ENCODE measurements around the gene IQCF6.
"Not testable (repeated sequence)": the region's sequence is repeated elsewhere in the genome, so short reads cannot be mapped to it uniquely, and the experiment has no call there.

IQCF6 gene

GRCh38 chr3:51778554-51778953 is 483 bp downstream of the IQCF6 start:
- H3K27ac ChIP-seq (ENCODE audit: low read depth, low read length): no peak overlapping the region
- H3K9ac ChIP-seq (ENCODE audit: low read depth in 1 of 2, low read length in 2 of 2): no peak overlapping the region
- no peaks in the 10 kb centered on the region for H3K9me3 ChIP-seq (ENCODE audit: control insufficient read depth in 1 of 2, low read length in 2 of 2)
- no peaks in the 10 kb centered on the region for H3K4me1 ChIP-seq (ENCODE audit: control insufficient read depth in 1 of 2, insufficient read depth in 2 of 2, low read length in 2 of 2)
- no peaks in the 10 kb centered on the region for H3K36me3 ChIP-seq (ENCODE audit: control insufficient read depth in 1 of 2, insufficient read depth in 2 of 2, low read length in 2 of 2)
- H3K27me3 ChIP-seq (ENCODE audit: control insufficient read depth in 1 of 2, insufficient read depth in 2 of 2, low read length in 2 of 2): peaks cover 2 to 5% of the 10 kb centered on the region in 2 donors
- H3K4me3 ChIP-seq (ENCODE audit: low read depth in 1 of 2, low read length in 2 of 2): no peak overlapping the region

- H3K36me3 ChIP-seq (ENCODE audit: control insufficient read depth in 1 of 2, insufficient read depth in 2 of 2, low read length in 2 of 2): no peaks in the 10 kb centered on the region
- no peaks in the 10 kb centered on the region for H3K9me3 ChIP-seq (ENCODE audit: control insufficient read depth in 1 of 2, low read length in 2 of 2)
- no peak overlapping the region for H3K9ac ChIP-seq (ENCODE audit: low read depth in 1 of 2, low read length in 2 of 2)
- H3K27me3 ChIP-seq (ENCODE audit: control insufficient read depth in 1 of 2, insufficient read depth in 2 of 2, low read length in 2 of 2): peaks cover 7 to 9% of the 10 kb centered on the region in 2 donors
- H3K4me1 ChIP-seq (ENCODE audit: control insufficient read depth in 1 of 2, insufficient read depth in 2 of 2, low read length in 2 of 2): no peaks in the 10 kb centered on the region
- H3K27ac ChIP-seq (ENCODE audit: low read depth, low read length): no peak overlapping the region
- H3K4me3 ChIP-seq (ENCODE audit: low read depth in 1 of 2, low read length in 2 of 2): no peak overlapping the region
Observed at GRCh38 chr3:51777985-51778384, 1.1 kb downstream of the IQCF6 start.

GRCh38 chr3:51773529-51774056 is 5.4 kb downstream of the IQCF6 start:
- no peak overlapping the region for H3K27ac ChIP-seq (ENCODE audit: low read depth, low read length)
- peaks cover 7 to 14% of the 10 kb centered on the region in 2 donors for H3K27me3 ChIP-seq (ENCODE audit: control insufficient read depth in 1 of 2, insufficient read depth in 2 of 2, low read length in 2 of 2)
- H3K9me3 ChIP-seq (ENCODE audit: control insufficient read depth in 1 of 2, low read length in 2 of 2): no peaks in the 10 kb centered on the region
- no peak overlapping the region for H3K9ac ChIP-seq (ENCODE audit: low read depth in 1 of 2, low read length in 2 of 2)
- H3K4me1 ChIP-seq (ENCODE audit: control insufficient read depth in 1 of 2, insufficient read depth in 2 of 2, low read length in 2 of 2): no peaks in the 10 kb centered on the region
- H3K4me3 ChIP-seq (ENCODE audit: low read depth in 1 of 2, low read length in 2 of 2): no peak overlapping the region
- no peaks in the 10 kb centered on the region for H3K36me3 ChIP-seq (ENCODE audit: control insufficient read depth in 1 of 2, insufficient read depth in 2 of 2, low read length in 2 of 2)

- H3K9me3 ChIP-seq (ENCODE audit: control insufficient read depth in 1 of 2, low read length in 2 of 2): peaks cover 4 to 11% of the 10 kb centered on the region in 2 donors
- H3K36me3 ChIP-seq (ENCODE audit: control insufficient read depth in 1 of 2, insufficient read depth in 2 of 2, low read length in 2 of 2): no peaks in the 10 kb centered on the region
- H3K4me3 ChIP-seq (ENCODE audit: low read depth in 1 of 2, low read length in 2 of 2): no peak overlapping the region
- H3K27me3 ChIP-seq (ENCODE audit: control insufficient read depth in 1 of 2, insufficient read depth in 2 of 2, low read length in 2 of 2): no peaks in the 10 kb centered on the region
- H3K27ac ChIP-seq (ENCODE audit: low read depth, low read length): no peak overlapping the region
- H3K4me1 ChIP-seq (ENCODE audit: control insufficient read depth in 1 of 2, insufficient read depth in 2 of 2, low read length in 2 of 2): no peaks in the 10 kb centered on the region
- H3K9ac ChIP-seq (ENCODE audit: low read depth in 1 of 2, low read length in 2 of 2): no peak overlapping the region
Observed at GRCh38 chr3:51759203-51759602, 19.8 kb downstream of the IQCF6 start.

- H3K9me3 ChIP-seq (ENCODE audit: control insufficient read depth in 1 of 2, low read length in 2 of 2); H3K4me3 ChIP-seq (ENCODE audit: low read depth in 1 of 2, low read length in 2 of 2); H3K4me1 ChIP-seq (ENCODE audit: control insufficient read depth in 1 of 2, insufficient read depth in 2 of 2, low read length in 2 of 2); H3K9ac ChIP-seq (ENCODE audit: low read depth in 1 of 2, low read length in 2 of 2); H3K27me3 ChIP-seq (ENCODE audit: control insufficient read depth in 1 of 2, insufficient read depth in 2 of 2, low read length in 2 of 2); H3K36me3 ChIP-seq (ENCODE audit: control insufficient read depth in 1 of 2, insufficient read depth in 2 of 2, low read length in 2 of 2); H3K27ac ChIP-seq (ENCODE audit: low read depth, low read length): not testable (repeated sequence)
Observed at GRCh38 chr3:51753763-51754750, 25.0 kb downstream of the IQCF6 start.

- Histone ChIP-seq H3K27me3 (ENCODE audit: control insufficient read depth in 1 of 2, insufficient read depth in 2 of 2, low read length in 2 of 2) (no peaks in the 10 kb centered on the region), H3K4me1 (ENCODE audit: control insufficient read depth in 1 of 2, insufficient read depth in 2 of 2, low read length in 2 of 2) (no peaks in the 10 kb centered on the region), H3K36me3 (ENCODE audit: control insufficient read depth in 1 of 2, insufficient read depth in 2 of 2, low read length in 2 of 2) (no peaks in the 10 kb centered on the region), H3K4me3 (ENCODE audit: low read depth in 1 of 2, low read length in 2 of 2) (no peak overlapping the region), H3K9me3 (ENCODE audit: control insufficient read depth in 1 of 2, low read length in 2 of 2) (peaks cover 0 to 5% of the 10 kb centered on the region in 2 donors), H3K9ac (ENCODE audit: low read depth in 1 of 2, low read length in 2 of 2) (no peak overlapping the region), H3K27ac (ENCODE audit: low read depth, low read length) (no peak overlapping the region)
Observed at GRCh38 chr3:51751287-51751686, 27.8 kb downstream of the IQCF6 start.

GRCh38 chr3:51750878-51751277 is 28.2 kb downstream of the IQCF6 start:
- Histone ChIP-seq H3K9me3 (ENCODE audit: control insufficient read depth in 1 of 2, low read length in 2 of 2) (peaks cover 0 to 5% of the 10 kb centered on the region in 2 donors), H3K4me1 (ENCODE audit: control insufficient read depth in 1 of 2, insufficient read depth in 2 of 2, low read length in 2 of 2) (no peaks in the 10 kb centered on the region), H3K27me3 (ENCODE audit: control insufficient read depth in 1 of 2, insufficient read depth in 2 of 2, low read length in 2 of 2) (no peaks in the 10 kb centered on the region), H3K36me3 (ENCODE audit: control insufficient read depth in 1 of 2, insufficient read depth in 2 of 2, low read length in 2 of 2) (no peaks in the 10 kb centered on the region), H3K27ac (ENCODE audit: low read depth, low read length) (no peak overlapping the region), H3K4me3 (ENCODE audit: low read depth in 1 of 2, low read length in 2 of 2) (no peak overlapping the region), H3K9ac (ENCODE audit: low read depth in 1 of 2, low read length in 2 of 2) (no peak overlapping the region)

- no peak overlapping the region for H3K4me3 ChIP-seq (ENCODE audit: low read depth in 1 of 2, low read length in 2 of 2)
- no peak overlapping the region for H3K27ac ChIP-seq (ENCODE audit: low read depth, low read length)
- no peaks in the 10 kb centered on the region for H3K36me3 ChIP-seq (ENCODE audit: control insufficient read depth in 1 of 2, insufficient read depth in 2 of 2, low read length in 2 of 2)
- no peaks in the 10 kb centered on the region for H3K9me3 ChIP-seq (ENCODE audit: control insufficient read depth in 1 of 2, low read length in 2 of 2)
- H3K27me3 ChIP-seq (ENCODE audit: control insufficient read depth in 1 of 2, insufficient read depth in 2 of 2, low read length in 2 of 2): no peaks in the 10 kb centered on the region
- no peaks in the 10 kb centered on the region for H3K4me1 ChIP-seq (ENCODE audit: control insufficient read depth in 1 of 2, insufficient read depth in 2 of 2, low read length in 2 of 2)
- H3K9ac ChIP-seq (ENCODE audit: low read depth in 1 of 2, low read length in 2 of 2): no peak overlapping the region
Observed at GRCh38 chr3:51748327-51748726, 30.7 kb downstream of the IQCF6 start.

- Histone ChIP-seq H3K4me3 (ENCODE audit: low read depth in 1 of 2, low read length in 2 of 2) (no peak overlapping the region), H3K9ac (ENCODE audit: low read depth in 1 of 2, low read length in 2 of 2) (no peak overlapping the region), H3K27ac (ENCODE audit: low read depth, low read length) (no peak overlapping the region), H3K9me3 (ENCODE audit: control insufficient read depth in 1 of 2, low read length in 2 of 2) (no peaks in the 10 kb centered on the region), H3K4me1 (ENCODE audit: control insufficient read depth in 1 of 2, insufficient read depth in 2 of 2, low read length in 2 of 2) (no peaks in the 10 kb centered on the region), H3K36me3 (ENCODE audit: control insufficient read depth in 1 of 2, insufficient read depth in 2 of 2, low read length in 2 of 2) (no peaks in the 10 kb centered on the region), H3K27me3 (ENCODE audit: control insufficient read depth in 1 of 2, insufficient read depth in 2 of 2, low read length in 2 of 2) (no peaks in the 10 kb centered on the region)
Observed at GRCh38 chr3:51747840-51748239, 31.2 kb downstream of the IQCF6 start.

GRCh38 chr3:51742978-51743377 is 36.1 kb downstream of the IQCF6 start:
- H3K9ac ChIP-seq (ENCODE audit: low read depth in 1 of 2, low read length in 2 of 2); H3K4me3 ChIP-seq (ENCODE audit: low read depth in 1 of 2, low read length in 2 of 2); H3K9me3 ChIP-seq (ENCODE audit: control insufficient read depth in 1 of 2, low read length in 2 of 2); H3K27me3 ChIP-seq (ENCODE audit: control insufficient read depth in 1 of 2, insufficient read depth in 2 of 2, low read length in 2 of 2); H3K36me3 ChIP-seq (ENCODE audit: control insufficient read depth in 1 of 2, insufficient read depth in 2 of 2, low read length in 2 of 2); H3K27ac ChIP-seq (ENCODE audit: low read depth, low read length); H3K4me1 ChIP-seq (ENCODE audit: control insufficient read depth in 1 of 2, insufficient read depth in 2 of 2, low read length in 2 of 2): not testable (repeated sequence)

All from duodenal mucosa (tissue), 2 donors.